Neural cell (in vitro differentiated cells): ENCODE results near the gene SEC24C.

ENCODE experiments used
- EP300 ChIP-seq: fragments of 450-650 bp; conservative IDR thresholded peaks from 2 replicates; pipeline ENCODE4 v1.6.1; 2014; ENCODE audit warnings: antibody characterized with exemption, mild to moderate bottlenecking, moderate library complexity; ENCODE audit not compliant: poor library complexity, severe bottlenecking
- EZH2 ChIP-seq: fragments of 200-600, 300-800 bp; shearing (Covaris generic), sonication (generic); IDR thresholded peaks from 2 replicates; pipeline ENCODE4 v1.6.1; 2014; ENCODE audit warnings: antibody characterized with exemption, low read length, borderline replicate concordance, mild to moderate bottlenecking; ENCODE audit not compliant: insufficient read depth, poor library complexity, severe bottlenecking
- MXI1 ChIP-seq: fragments of 450-650 bp; conservative IDR thresholded peaks from 2 replicates; pipeline ENCODE4 v1.6.1; 2014; ENCODE audit warnings: antibody characterized with exemption, mild to moderate bottlenecking; ENCODE audit not compliant: poor library complexity, severe bottlenecking
- POLR2AphosphoS5 ChIP-seq: IDR thresholded peaks from 2 replicates; pipeline ENCODE4 v1.6.1; 2012
- RAD21 ChIP-seq: fragments of 450-650 bp; conservative IDR thresholded peaks from 2 replicates; pipeline ENCODE4 v1.6.1; 2014; ENCODE audit warnings: antibody characterized with exemption, mild to moderate bottlenecking, moderate library complexity
- TAF1 ChIP-seq: IDR thresholded peaks from 2 replicates; pipeline ENCODE4 v1.6.1; 2012; ENCODE audit warnings: low read depth
- TF ChIP-seq, protein P1 (sequence below): fragments of 450-650 bp; IDR thresholded peaks from 2 replicates; pipeline ENCODE4 v1.5.1; 2014; ENCODE audit warnings: antibody characterized with exemption, mild to moderate bottlenecking, moderate library complexity; ENCODE audit not compliant: poor library complexity, severe bottlenecking

GRCh38 chr10:73732931-73733623, 11.1 kb upstream of the SEC24C start:
- TF ChIP-seq, protein P1, sequence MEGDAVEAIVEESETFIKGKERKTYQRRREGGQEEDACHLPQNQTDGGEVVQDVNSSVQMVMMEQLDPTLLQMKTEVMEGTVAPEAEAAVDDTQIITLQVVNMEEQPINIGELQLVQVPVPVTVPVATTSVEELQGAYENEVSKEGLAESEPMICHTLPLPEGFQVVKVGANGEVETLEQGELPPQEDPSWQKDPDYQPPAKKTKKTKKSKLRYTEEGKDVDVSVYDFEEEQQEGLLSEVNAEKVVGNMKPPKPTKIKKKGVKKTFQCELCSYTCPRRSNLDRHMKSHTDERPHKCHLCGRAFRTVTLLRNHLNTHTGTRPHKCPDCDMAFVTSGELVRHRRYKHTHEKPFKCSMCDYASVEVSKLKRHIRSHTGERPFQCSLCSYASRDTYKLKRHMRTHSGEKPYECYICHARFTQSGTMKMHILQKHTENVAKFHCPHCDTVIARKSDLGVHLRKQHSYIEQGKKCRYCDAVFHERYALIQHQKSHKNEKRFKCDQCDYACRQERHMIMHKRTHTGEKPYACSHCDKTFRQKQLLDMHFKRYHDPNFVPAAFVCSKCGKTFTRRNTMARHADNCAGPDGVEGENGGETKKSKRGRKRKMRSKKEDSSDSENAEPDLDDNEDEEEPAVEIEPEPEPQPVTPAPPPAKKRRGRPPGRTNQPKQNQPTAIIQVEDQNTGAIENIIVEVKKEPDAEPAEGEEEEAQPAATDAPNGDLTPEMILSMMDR, result no peak
- TF ChIP-seq RAD21, result no peak
- TF ChIP-seq EP300, result no peak
- no peak for TF ChIP-seq POLR2AphosphoS5
- TF ChIP-seq MXI1, result no peak
- TF ChIP-seq EZH2, result no peak
- no peak for TF ChIP-seq TAF1
